ENCODE data around the gene STARD3.
A peak's percentile ranks its signal among the peaks of the same experiment; 100 is the strongest.

STARD3 gene

DNA sequence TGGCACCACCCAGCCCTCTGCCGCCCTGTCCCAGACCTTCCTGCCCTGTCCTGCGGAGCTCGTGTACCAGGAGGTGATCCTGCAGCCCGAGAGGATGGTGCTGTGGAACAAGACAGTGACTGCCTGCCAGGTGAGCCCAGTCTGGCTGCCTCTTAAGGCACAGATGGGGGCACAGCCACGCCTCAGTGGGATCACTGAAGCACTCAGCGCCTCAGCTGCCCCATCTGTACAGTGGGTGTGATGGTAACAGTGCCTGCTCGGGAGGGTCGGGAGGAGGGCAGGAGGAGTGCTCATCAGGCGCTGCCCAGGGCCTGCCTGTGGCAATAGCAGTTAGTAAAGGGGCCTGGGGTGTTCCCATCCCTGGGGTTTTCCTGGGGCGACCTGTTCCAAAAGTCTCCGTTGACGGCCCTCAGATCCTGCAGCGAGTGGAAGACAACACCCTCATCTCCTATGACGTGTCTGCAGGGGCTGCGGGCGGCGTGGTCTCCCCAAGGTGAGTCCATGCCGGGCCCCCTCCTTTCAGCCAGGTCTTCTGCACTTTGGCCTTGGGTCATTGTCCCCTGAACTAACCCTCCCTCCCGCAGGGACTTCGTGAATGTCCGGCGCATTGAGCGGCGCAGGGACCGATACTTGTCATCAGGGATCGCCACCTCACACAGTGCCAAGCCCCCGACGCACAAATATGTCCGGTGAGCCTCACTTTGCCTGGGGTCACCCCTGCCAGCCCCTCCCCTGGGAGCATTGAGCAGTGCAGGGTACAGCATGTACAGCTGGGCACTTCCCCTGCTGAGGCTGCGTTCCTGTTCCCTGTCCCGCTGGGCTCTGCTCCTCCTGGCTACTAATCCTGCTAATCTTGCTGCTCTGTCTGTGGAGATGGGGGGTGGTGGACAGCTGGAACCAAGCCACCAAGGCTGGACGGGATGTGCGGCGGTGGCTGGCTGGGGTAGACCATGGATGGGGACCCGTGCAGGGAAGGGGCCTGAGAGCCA is 23.7 kb downstream of the STARD3 start:
- no peak for DNase-seq

- DNase-seq = no peak
Observed at GRCh38 chr17:39661744-39662541, 25.0 kb downstream of the STARD3 start.

DNA sequence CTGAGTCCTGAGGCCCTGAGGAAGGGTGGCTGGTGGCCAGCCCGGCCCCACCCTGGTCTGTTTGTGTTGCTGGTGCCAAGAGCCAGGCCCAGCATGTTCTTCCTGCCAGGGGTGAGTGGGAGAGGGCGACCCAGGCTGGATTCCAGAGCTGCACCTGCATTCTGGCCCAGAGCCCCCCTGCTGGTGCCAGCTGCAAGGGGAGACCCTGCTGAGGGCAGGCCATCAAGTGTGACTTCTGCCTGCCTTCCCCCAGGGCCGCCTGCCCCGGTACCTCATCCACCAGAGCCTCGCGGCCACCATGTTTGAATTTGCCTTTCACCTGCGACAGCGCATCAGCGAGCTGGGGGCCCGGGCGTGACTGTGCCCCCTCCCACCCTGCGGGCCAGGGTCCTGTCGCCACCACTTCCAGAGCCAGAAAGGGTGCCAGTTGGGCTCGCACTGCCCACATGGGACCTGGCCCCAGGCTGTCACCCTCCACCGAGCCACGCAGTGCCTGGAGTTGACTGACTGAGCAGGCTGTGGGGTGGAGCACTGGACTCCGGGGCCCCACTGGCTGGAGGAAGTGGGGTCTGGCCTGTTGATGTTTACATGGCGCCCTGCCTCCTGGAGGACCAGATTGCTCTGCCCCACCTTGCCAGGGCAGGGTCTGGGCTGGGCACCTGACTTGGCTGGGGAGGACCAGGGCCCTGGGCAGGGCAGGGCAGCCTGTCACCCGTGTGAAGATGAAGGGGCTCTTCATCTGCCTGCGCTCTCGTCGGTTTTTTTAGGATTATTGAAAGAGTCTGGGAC is 25.8 kb downstream of the STARD3 start:
- DNase-seq = no peak

- DNase-seq = no peak
Observed at GRCh38 chr17:39663340-39663687, 26.4 kb downstream of the STARD3 start.

GRCh38 chr17:39663688-39664580 is 27.0 kb downstream of the STARD3 start:
- peak in 1 of 2 experiments; percentile 49 for DNase-seq

DNA sequence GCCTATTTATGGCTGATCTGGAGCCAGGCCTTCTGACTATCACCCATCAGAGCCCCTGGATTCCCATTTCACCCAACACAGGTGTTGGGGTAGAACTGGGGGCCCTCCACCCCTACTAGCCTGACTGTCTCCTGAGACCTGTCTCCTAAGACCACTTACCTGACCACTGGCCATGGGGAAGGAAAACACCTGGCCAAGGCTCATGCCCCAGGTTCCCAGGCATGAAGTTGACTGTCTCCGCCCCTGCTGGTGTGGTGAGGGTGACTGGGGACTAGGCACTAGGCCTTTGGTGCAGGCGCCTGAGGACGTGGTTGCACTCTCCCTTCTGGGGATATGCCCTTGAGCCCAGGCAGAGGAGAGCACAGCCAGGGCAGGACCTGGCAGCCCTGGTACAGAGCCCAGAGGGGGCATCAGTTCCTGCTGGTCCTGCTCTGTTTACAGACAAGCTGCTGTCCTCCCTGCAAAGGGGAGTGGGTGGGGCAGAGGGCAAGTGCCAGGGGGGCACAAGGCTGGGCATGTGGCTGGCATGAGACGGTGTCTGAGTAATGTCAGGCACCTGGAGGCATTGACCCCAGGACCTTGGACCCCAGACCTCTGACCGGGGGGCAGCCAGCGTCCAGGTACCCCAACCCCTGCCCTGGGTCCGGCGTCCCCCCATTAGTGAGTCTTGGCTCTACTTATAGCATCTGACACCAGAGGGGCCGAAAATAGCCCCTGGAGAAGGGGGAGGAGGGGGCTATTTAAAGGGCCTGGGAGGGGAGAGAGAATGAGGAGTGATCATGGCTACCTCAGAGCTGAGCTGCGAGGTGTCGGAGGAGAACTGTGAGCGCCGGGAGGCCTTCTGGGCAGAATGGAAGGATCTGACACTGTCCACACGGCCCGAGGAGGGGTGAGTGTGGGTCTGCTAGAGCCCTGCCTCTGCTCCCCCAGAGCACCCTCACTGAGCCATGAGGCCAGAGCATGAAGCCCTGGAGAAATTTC is 27.9 kb downstream of the STARD3 start, which contains the start of gene TCAP:
TCAP (plus strand) TSS at position 769 of the 981 bp plus-strand sequence; CDS start at position 780, 11 bp downstream.
- no peak for DNase-seq

DNA sequence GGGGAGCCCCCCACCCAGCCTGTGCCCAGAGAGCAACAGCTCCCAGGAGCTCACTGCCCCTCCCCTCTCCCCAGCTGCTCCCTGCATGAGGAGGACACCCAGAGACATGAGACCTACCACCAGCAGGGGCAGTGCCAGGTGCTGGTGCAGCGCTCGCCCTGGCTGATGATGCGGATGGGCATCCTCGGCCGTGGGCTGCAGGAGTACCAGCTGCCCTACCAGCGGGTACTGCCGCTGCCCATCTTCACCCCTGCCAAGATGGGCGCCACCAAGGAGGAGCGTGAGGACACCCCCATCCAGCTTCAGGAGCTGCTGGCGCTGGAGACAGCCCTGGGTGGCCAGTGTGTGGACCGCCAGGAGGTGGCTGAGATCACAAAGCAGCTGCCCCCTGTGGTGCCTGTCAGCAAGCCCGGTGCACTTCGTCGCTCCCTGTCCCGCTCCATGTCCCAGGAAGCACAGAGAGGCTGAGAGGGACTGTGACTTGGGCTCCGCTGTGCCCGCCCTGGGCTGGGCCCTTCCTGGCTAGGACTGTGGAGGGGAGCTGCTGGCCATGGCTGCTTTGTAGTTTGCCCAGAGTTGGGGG is 28.8 kb downstream of the STARD3 start:
- DNase-seq = peak in 1 of 2 experiments; percentile 55

GRCh38 chr17:39666231-39666600 is 29.3 kb downstream of the STARD3 start:
- DNase-seq = peak in 1 of 2 experiments; percentile 22

DNA sequence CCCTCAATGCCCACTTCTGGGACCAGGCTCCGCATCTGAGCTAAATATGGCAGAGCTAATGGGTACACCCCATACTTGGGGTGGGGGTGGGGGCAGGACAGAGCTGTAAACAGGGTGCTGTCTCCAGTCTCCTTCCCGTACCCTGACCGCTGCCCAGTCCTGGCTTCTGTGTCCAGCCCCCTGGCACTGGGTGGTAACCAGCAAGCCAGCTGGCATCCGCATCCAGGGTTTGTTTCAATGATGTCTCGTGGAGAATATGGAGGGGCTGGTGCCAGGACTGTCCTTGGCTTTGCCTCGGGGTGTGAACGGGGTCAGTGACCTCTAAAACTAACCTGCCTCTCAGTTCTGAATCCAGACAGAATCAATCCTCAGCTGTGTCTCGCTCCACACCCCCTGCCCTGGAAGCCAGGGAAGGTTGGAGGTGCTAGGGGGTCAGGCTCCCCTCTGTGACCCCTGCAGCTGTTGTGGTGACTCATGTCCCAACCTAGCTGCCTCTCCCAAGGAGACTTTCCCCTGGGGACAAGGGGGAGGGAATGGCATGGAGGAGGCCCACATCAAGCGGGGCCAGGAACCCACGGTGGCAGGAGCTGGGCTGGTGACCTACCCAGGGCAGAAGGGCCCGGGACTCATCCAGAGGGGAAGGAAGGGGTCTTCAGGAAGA is 29.8 kb downstream of the STARD3 start:
- no peak for DNase-seq

GRCh38 chr17:39667262-39667944 is 30.5 kb downstream of the STARD3 start:
- peak in 1 of 2 experiments; percentile 20 for DNase-seq

DNA sequence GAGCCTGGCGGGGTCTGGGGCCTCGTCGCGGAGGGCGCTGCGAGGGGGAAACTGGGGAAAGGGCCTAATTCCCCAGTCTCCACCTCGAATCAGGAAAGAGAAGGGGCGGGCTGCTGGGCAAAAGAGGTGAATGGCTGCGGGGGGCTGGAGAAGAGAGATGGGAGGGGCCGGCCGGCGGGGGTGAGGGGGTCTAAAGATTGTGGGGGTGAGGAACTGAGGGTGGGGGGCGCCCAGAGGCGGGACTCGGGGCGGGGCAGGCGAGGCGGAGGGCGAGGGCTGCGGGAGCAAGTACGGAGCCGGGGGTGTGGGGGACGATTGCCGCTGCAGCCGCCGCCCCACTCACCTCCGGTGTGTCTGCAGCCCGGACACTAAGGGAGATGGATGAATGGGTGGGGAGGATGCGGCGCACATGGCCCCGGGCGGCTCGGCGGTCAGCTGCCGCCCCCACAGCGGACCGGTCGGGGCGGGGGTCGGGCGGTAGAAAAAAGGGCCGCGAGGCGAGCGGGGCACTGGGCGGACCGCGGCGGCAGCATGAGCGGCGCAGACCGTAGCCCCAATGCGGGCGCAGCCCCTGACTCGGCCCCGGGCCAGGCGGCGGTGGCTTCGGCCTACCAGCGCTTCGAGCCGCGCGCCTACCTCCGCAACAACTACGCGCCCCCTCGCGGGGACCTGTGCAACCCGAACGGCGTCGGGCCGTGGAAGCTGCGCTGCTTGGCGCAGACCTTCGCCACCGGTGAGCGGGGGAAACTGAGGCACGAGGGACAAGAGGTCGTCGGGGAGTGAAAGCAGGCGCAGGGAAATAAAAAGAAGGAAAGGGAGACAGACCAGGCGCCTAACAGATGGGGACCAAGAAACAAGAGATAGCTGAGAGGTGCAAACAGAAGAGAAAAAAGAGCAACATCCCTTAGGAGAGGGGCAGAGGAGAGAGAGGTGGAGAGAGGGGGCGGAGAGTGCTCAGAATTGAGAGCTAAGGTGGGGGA is 31.3 kb downstream of the STARD3 start, which contains the start of gene PNMT:
PNMT (plus strand) TSS at position 509 of the 980 bp plus-strand sequence; CDS start at position 532, 23 bp downstream.
- peak in 1 of 2 experiments; percentile 87 for DNase-seq

- DNase-seq = no peak
Observed at GRCh38 chr17:39669897-39670735, 33.2 kb downstream of the STARD3 start.

GRCh38 chr17:39670746-39671145 is 33.8 kb downstream of the STARD3 start:
- no peak for DNase-seq

- peak in 1 of 2 experiments; percentile 52 for DNase-seq
Observed at GRCh38 chr17:39671651-39672521, 34.9 kb downstream of the STARD3 start.

All from NCI-H526 (cell line).